ENCODE results near the gene HSPA5.
"Not testable (repeated sequence)": the region's sequence is repeated elsewhere in the genome, so short reads cannot be mapped to it uniquely, and the experiment has no call there.

Gene HSPA5

DNA sequence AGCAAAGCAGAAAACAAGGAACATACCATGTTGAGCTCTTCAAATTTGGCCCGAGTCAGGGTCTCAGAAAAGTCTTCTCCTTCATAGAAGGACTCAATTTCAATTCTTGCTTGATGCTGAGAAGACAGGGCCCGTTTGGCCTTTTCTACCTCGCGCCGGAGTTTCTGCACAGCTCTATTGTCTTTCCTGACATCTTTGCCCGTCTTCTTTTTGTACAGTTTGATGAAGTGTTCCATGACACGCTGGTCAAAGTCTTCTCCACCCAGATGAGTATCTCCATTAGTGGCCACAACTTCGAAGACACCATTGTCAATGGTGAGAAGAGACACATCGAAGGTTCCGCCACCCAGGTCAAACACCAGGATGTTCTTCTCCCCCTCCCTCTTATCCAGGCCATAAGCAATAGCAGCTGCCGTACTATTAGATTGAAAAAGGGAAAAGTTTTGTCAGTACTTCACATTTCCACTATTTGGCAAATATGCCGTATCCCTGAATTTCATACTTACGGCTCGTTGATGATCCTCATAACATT, 2.2 kb downstream of the HSPA5 start:
- Histone ChIP-seq H3K4me3 (ENCODE audit: insufficient read depth in 1 of 2, low read depth in 1 of 2, low read length in 2 of 2) (peak overlapping the region in 1 of 2 experiments; percentile 100), H2AK5ac (ENCODE audit: low read length, severe bottlenecking) (no peak overlapping the region), H3K18ac (ENCODE audit: low read depth in 1 of 2, low read length in 2 of 2) (no peak overlapping the region), H2BK12ac (ENCODE audit: low read length in 2 of 2) (no peak overlapping the region), H3K4me1 (ENCODE audit: control insufficient read depth, insufficient read depth, low read depth, low read length) (peaks cover 10% of the 10 kb centered on the region), H3K27ac (ENCODE audit: low read length, poor library complexity, severe bottlenecking) (no peak overlapping the region), H3K36me3 (ENCODE audit: control insufficient read depth in 1 of 2, insufficient read depth in 2 of 2, low read depth in 1 of 2, low read length in 2 of 2) (peaks cover 18 to 63% of the 10 kb centered on the region in 2 experiments), H3K79me1 (replicated peaks; ENCODE audit: low read length, poor library complexity, severe bottlenecking) (no peaks in the 10 kb centered on the region), H2BK5ac (ENCODE audit: low read depth, low read length, poor library complexity, severe bottlenecking) (no peak overlapping the region), H3K9ac (ENCODE audit: low read length) (peak overlapping the region; percentile 99), H3K23ac (ENCODE audit: low read length in 2 of 2) (no peak overlapping the region), H3K14ac (ENCODE audit: low read length in 2 of 2) (no peak overlapping the region), H2AFZ (ENCODE audit: low read depth, low read length) (no peak overlapping the region), H4K91ac (ENCODE audit: low read length) (no peak overlapping the region), H2BK15ac (ENCODE audit: low read depth, poor library complexity, severe bottlenecking) (no peak overlapping the region), H2BK120ac (ENCODE audit: low read depth, low read length) (no peak overlapping the region), H3K4ac (ENCODE audit: low read depth in 1 of 2, low read length in 2 of 2) (no peak overlapping the region), H4K8ac (ENCODE audit: low read length) (no peak overlapping the region), H3K27me3 (ENCODE audit: control insufficient read depth in 1 of 2, insufficient read depth in 1 of 2, low read length in 2 of 2) (no peaks in the 10 kb centered on the region), H3K9me3 (ENCODE audit: control insufficient read depth, low read length) (no peaks in the 10 kb centered on the region), H3K4me2 (ENCODE audit: low read length, poor library complexity, severe bottlenecking) (peak overlapping the region; percentile 61)
- DNase-seq = peak; percentile 14
- WGBS = 90% methylated on average over 13 of the region's 14 CpGs

DNA sequence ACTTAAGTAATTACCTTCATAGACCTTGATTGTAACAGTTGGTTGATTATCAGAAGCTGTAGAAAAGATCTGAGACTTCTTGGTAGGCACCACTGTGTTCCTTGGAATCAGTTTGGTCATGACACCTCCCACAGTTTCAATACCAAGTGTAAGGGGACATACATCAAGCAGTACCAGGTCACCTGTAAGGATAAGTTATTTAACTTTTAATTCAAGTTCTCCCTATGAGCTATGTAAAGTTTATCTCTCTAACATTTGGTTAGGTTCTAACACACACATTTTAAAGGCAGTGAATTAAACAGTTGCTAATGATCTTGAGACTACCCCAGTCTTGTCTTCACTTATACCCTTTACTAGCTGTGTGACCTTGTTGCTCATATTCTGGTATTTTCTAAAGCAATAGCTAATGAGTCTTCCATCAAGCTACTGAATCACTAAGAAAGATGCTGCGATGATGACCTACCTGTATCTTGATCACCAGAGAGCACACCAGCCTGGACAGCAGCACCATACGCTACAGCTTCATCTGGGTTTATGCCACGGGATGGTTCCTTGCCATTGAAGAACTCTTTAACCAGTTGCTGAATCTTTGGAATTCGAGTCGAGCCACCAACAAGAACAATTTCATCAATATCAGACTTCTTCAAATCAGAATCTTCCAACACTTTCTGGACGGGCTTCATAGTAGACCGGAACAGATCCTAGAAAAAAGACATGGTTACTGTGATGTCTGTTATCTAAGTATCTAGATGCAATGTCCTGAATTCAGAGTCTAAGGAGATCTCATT, 2.8 kb downstream of the HSPA5 start:
- WGBS = 95% methylated on average over 6 of the region's 7 CpGs
- Histone ChIP-seq H2AK5ac (ENCODE audit: low read length, severe bottlenecking) (no peak overlapping the region), H3K9ac (ENCODE audit: low read length) (peak overlapping the region; percentile 99), H3K18ac (ENCODE audit: low read depth in 1 of 2, low read length in 2 of 2) (no peak overlapping the region), H2BK12ac (ENCODE audit: low read length in 2 of 2) (no peak overlapping the region), H2BK15ac (ENCODE audit: low read depth, poor library complexity, severe bottlenecking) (no peak overlapping the region), H3K4me1 (ENCODE audit: control insufficient read depth, insufficient read depth, low read depth, low read length) (peaks cover 10% of the 10 kb centered on the region), H4K8ac (ENCODE audit: low read length) (no peak overlapping the region), H3K4me3 (ENCODE audit: insufficient read depth in 1 of 2, low read depth in 1 of 2, low read length in 2 of 2) (peak overlapping the region in 1 of 2 experiments; percentile 100), H4K91ac (ENCODE audit: low read length) (no peak overlapping the region), H3K27me3 (ENCODE audit: control insufficient read depth in 1 of 2, insufficient read depth in 1 of 2, low read length in 2 of 2) (no peaks in the 10 kb centered on the region), H3K27ac (ENCODE audit: low read length, poor library complexity, severe bottlenecking) (no peak overlapping the region), H3K79me1 (replicated peaks; ENCODE audit: low read length, poor library complexity, severe bottlenecking) (no peaks in the 10 kb centered on the region), H3K4me2 (ENCODE audit: low read length, poor library complexity, severe bottlenecking) (peak overlapping the region; percentile 27), H3K9me3 (ENCODE audit: control insufficient read depth, low read length) (no peaks in the 10 kb centered on the region), H3K23ac (ENCODE audit: low read length in 2 of 2) (peak overlapping the region in 1 of 2 experiments; percentile 34), H3K14ac (ENCODE audit: low read length in 2 of 2) (no peak overlapping the region), H3K36me3 (ENCODE audit: control insufficient read depth in 1 of 2, insufficient read depth in 2 of 2, low read depth in 1 of 2, low read length in 2 of 2) (peaks cover 18 to 64% of the 10 kb centered on the region in 2 experiments), H2BK120ac (ENCODE audit: low read depth, low read length) (no peak overlapping the region), H3K4ac (ENCODE audit: low read depth in 1 of 2, low read length in 2 of 2) (no peak overlapping the region), H2BK5ac (ENCODE audit: low read depth, low read length, poor library complexity, severe bottlenecking) (no peak overlapping the region), H2AFZ (ENCODE audit: low read depth, low read length) (no peak overlapping the region)
- no peak for DNase-seq

DNA sequence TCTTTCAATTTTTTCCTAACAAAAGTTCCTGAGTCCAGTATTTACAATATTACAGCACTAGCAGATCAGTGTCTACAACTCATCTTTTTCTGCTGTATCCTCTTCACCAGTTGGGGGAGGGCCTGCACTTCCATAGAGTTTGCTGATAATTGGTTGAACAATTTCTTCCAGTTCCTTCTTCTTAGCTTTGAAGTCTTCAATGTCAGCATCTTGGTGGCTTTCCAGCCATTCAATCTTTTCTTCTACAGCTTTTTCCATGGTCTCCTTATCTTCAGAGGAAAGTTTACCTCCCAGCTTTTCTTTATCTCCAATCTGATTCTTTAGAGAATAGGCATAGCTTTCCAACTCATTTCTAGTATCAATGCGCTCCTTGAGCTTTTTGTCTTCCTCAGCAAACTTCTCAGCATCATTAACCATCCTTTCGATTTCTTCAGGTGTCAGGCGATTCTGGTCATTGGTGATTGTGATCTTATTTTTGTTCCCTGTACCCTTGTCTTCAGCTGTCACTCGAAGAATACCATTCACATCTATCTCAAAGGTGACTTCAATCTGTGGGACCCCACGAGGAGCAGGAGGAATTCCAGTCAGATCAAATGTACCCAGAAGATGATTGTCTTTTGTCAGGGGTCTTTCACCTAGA, 4.5 kb downstream of the HSPA5 start:
- not testable (repeated sequence) for H3K14ac ChIP-seq (ENCODE audit: low read length in 2 of 2); H3K18ac ChIP-seq (ENCODE audit: low read depth in 1 of 2, low read length in 2 of 2); H3K79me1 ChIP-seq (replicated peaks; ENCODE audit: low read length, poor library complexity, severe bottlenecking); H2BK120ac ChIP-seq (ENCODE audit: low read depth, low read length); H2BK15ac ChIP-seq (ENCODE audit: low read depth, poor library complexity, severe bottlenecking); H2BK12ac ChIP-seq (ENCODE audit: low read length in 2 of 2); H3K9me3 ChIP-seq (ENCODE audit: control insufficient read depth, low read length); H3K27me3 ChIP-seq (ENCODE audit: control insufficient read depth in 1 of 2, insufficient read depth in 1 of 2, low read length in 2 of 2); H2AK5ac ChIP-seq (ENCODE audit: low read length, severe bottlenecking); H4K8ac ChIP-seq (ENCODE audit: low read length); H3K4ac ChIP-seq (ENCODE audit: low read depth in 1 of 2, low read length in 2 of 2); H2BK5ac ChIP-seq (ENCODE audit: low read depth, low read length, poor library complexity, severe bottlenecking); H3K4me1 ChIP-seq (ENCODE audit: control insufficient read depth, insufficient read depth, low read depth, low read length); H3K4me2 ChIP-seq (ENCODE audit: low read length, poor library complexity, severe bottlenecking); H2AFZ ChIP-seq (ENCODE audit: low read depth, low read length); H4K91ac ChIP-seq (ENCODE audit: low read length); H3K23ac ChIP-seq (ENCODE audit: low read length in 2 of 2); H3K27ac ChIP-seq (ENCODE audit: low read length, poor library complexity, severe bottlenecking)
- H3K36me3 ChIP-seq (ENCODE audit: control insufficient read depth in 1 of 2, insufficient read depth in 2 of 2, low read depth in 1 of 2, low read length in 2 of 2) = peaks cover 21 to 70% of the 10 kb centered on the region in 2 experiments
- 100% methylated on average over 3 of the region's 5 CpGs for WGBS
- peak; percentile 9 for DNase-seq
- H3K4me3 ChIP-seq (ENCODE audit: insufficient read depth in 1 of 2, low read depth in 1 of 2, low read length in 2 of 2) = peak overlapping the region in 1 of 2 experiments; percentile 46
- H3K9ac ChIP-seq (ENCODE audit: low read length) = peak overlapping the region; percentile 99

DNA sequence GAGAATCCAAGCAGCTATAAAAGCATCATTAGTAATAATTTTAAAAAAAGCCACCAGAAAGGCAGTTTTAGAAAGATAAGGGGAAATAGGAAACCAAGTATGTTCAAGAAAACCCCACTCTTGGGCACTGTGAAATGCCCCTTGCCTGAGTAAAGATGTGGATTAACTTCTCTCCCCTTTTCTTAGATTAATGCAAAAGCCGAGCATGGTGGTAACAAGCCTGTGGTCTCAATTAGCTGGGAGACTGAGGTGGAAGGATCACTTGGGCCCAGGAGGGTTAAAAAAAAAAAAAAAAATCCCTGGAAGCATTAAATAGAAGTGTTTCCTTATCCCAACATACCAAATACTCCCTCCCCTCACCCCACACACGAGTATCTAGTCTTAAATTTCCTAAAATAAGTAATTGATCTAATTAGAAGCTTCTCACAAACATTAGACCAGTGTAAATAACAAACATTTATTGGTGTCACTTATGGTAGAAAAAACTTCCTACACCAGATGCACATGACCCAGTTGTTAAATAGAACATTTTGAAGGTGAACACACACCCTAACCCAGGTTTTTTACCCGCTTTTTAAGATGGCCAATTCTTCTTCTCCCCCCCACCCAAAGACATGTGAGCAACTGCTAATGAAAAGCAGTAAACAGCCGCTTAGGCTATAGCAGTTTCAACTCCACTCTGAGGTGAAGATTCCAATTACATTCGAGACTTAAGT, 5.2 kb downstream of the HSPA5 start:
- H3K14ac ChIP-seq (ENCODE audit: low read length in 2 of 2) = no peak overlapping the region
- H2AK5ac ChIP-seq (ENCODE audit: low read length, severe bottlenecking) = no peak overlapping the region
- no peak overlapping the region for H3K4me2 ChIP-seq (ENCODE audit: low read length, poor library complexity, severe bottlenecking)
- no peak overlapping the region for H3K18ac ChIP-seq (ENCODE audit: low read depth in 1 of 2, low read length in 2 of 2)
- 87% methylated on average over 3 of the region's 5 CpGs for WGBS
- H3K79me1 ChIP-seq (replicated peaks; ENCODE audit: low read length, poor library complexity, severe bottlenecking) = no peaks in the 10 kb centered on the region
- H2BK12ac ChIP-seq (ENCODE audit: low read length in 2 of 2) = no peak overlapping the region
- no peak overlapping the region for H3K4ac ChIP-seq (ENCODE audit: low read depth in 1 of 2, low read length in 2 of 2)
- peak; percentile 6 for DNase-seq
- peaks cover 27 to 77% of the 10 kb centered on the region in 2 experiments for H3K36me3 ChIP-seq (ENCODE audit: control insufficient read depth in 1 of 2, insufficient read depth in 2 of 2, low read depth in 1 of 2, low read length in 2 of 2)
- no peak overlapping the region for H4K8ac ChIP-seq (ENCODE audit: low read length)
- H3K4me1 ChIP-seq (ENCODE audit: control insufficient read depth, insufficient read depth, low read depth, low read length) = peaks cover 9% of the 10 kb centered on the region
- peak overlapping the region in 1 of 2 experiments; percentile 46 for H3K4me3 ChIP-seq (ENCODE audit: insufficient read depth in 1 of 2, low read depth in 1 of 2, low read length in 2 of 2)
- H3K9ac ChIP-seq (ENCODE audit: low read length) = peak overlapping the region; percentile 99
- H3K27ac ChIP-seq (ENCODE audit: low read length, poor library complexity, severe bottlenecking) = no peak overlapping the region
- no peaks in the 10 kb centered on the region for H3K27me3 ChIP-seq (ENCODE audit: control insufficient read depth in 1 of 2, insufficient read depth in 1 of 2, low read length in 2 of 2)
- H2BK5ac ChIP-seq (ENCODE audit: low read depth, low read length, poor library complexity, severe bottlenecking) = no peak overlapping the region
- no peak overlapping the region for H2BK120ac ChIP-seq (ENCODE audit: low read depth, low read length)
- no peak overlapping the region for H2BK15ac ChIP-seq (ENCODE audit: low read depth, poor library complexity, severe bottlenecking)
- H3K9me3 ChIP-seq (ENCODE audit: control insufficient read depth, low read length) = no peaks in the 10 kb centered on the region
- H4K91ac ChIP-seq (ENCODE audit: low read length) = no peak overlapping the region
- H3K23ac ChIP-seq (ENCODE audit: low read length in 2 of 2) = no peak overlapping the region
- H2AFZ ChIP-seq (ENCODE audit: low read depth, low read length) = no peak overlapping the region
